ENCODE results near the gene SV2B. TPM values are rescaled to one million over a fixed set of nuclear protein-coding genes. Genes with fewer than 3 reads are reported as not detected.

The SV2B gene
- polyA plus RNA-seq, 1 donor (not counting 4 experiments of a cell fraction or from before 2014, with no cell fraction given) = 0.04 TPM

- no peak for TF ChIP-seq EZH2 (IDR thresholded peaks at IDR 0.05; ENCODE audit: low read length)
- TF ChIP-seq CTCF (optimal IDR thresholded peaks at IDR 0.05 in 1 of 3, IDR thresholded peaks at IDR 0.05 in 1 of 3, conservative IDR thresholded peaks at IDR 0.05 in 1 of 3; ENCODE audit: extremely low read depth in 1 of 3, insufficient read depth in 2 of 3, low read length in 3 of 3) = no peak
- Histone ChIP-seq H4K20me1 (ENCODE audit: control insufficient read depth, extremely low read depth, insufficient read depth, low read length) (no peaks in the 10 kb centered on the region), H3K9me3 (ENCODE audit: control insufficient read depth, low read depth, low read length) (no peaks in the 10 kb centered on the region), H3K4me1 (ENCODE audit: control insufficient read depth, extremely low read depth, insufficient read depth, low read length) (no peaks in the 10 kb centered on the region), H3K9ac (ENCODE audit: control insufficient read depth, extremely low read depth, insufficient read depth, low read length) (no peak overlapping the region), H3K9me1 (ENCODE audit: control insufficient read depth, extremely low read depth, insufficient read depth, low read length) (no peaks in the 10 kb centered on the region), H3K27ac (ENCODE audit: control insufficient read depth, insufficient read depth, low read length) (no peak overlapping the region), H3K4me3 (ENCODE audit: control insufficient read depth in 2 of 3, extremely low read depth in 1 of 3, insufficient read depth in 2 of 3, low read depth in 1 of 3, low read length in 3 of 3) (no peak overlapping the region), H3K36me3 (ENCODE audit: control insufficient read depth in 2 of 2, extremely low read depth in 1 of 2, insufficient read depth in 2 of 2, low read length in 2 of 2) (no peaks in the 10 kb centered on the region), H3K27me3 (ENCODE audit: control insufficient read depth, extremely low read depth, insufficient read depth, low read length) (no peaks in the 10 kb centered on the region), H2AFZ (ENCODE audit: control insufficient read depth, low read length) (no peak overlapping the region), H3K4me2 (ENCODE audit: control insufficient read depth, extremely low read depth, insufficient read depth, low read depth, low read length) (no peak overlapping the region), H3K79me2 (ENCODE audit: control insufficient read depth, insufficient read depth, low read length) (no peaks in the 10 kb centered on the region)
- FAIRE-seq (no peak), DNase-seq (ENCODE audit: low read depth, low spot score) (no peak)
- dilution Hi-C loops (cut with MboI; ENCODE audit: extremely low pct_ligation_motif_present, low sequenced_read_pairs) = no loop called here
Measured at GRCh38 chr15:91153954-91154353, 53.9 kb downstream of the SV2B start.

GRCh38 chr15:91156175-91156726 lies 56.2 kb downstream of the SV2B start:
- Histone ChIP-seq H3K9me1 (ENCODE audit: control insufficient read depth, extremely low read depth, insufficient read depth, low read length) (no peaks in the 10 kb centered on the region), H3K79me2 (ENCODE audit: control insufficient read depth, insufficient read depth, low read length) (no peaks in the 10 kb centered on the region), H3K4me3 (ENCODE audit: control insufficient read depth in 2 of 3, extremely low read depth in 1 of 3, insufficient read depth in 2 of 3, low read depth in 1 of 3, low read length in 3 of 3) (no peak overlapping the region), H2AFZ (ENCODE audit: control insufficient read depth, low read length) (no peak overlapping the region), H3K4me1 (ENCODE audit: control insufficient read depth, extremely low read depth, insufficient read depth, low read length) (no peaks in the 10 kb centered on the region), H4K20me1 (ENCODE audit: control insufficient read depth, extremely low read depth, insufficient read depth, low read length) (no peaks in the 10 kb centered on the region), H3K9me3 (ENCODE audit: control insufficient read depth, low read depth, low read length) (no peaks in the 10 kb centered on the region), H3K4me2 (ENCODE audit: control insufficient read depth, extremely low read depth, insufficient read depth, low read depth, low read length) (no peak overlapping the region), H3K27ac (ENCODE audit: control insufficient read depth, insufficient read depth, low read length) (no peak overlapping the region), H3K27me3 (ENCODE audit: control insufficient read depth, extremely low read depth, insufficient read depth, low read length) (no peaks in the 10 kb centered on the region), H3K9ac (ENCODE audit: control insufficient read depth, extremely low read depth, insufficient read depth, low read length) (no peak overlapping the region), H3K36me3 (ENCODE audit: control insufficient read depth in 2 of 2, extremely low read depth in 1 of 2, insufficient read depth in 2 of 2, low read length in 2 of 2) (no peaks in the 10 kb centered on the region)
- TF ChIP-seq CTCF (optimal IDR thresholded peaks at IDR 0.05 in 1 of 3, IDR thresholded peaks at IDR 0.05 in 1 of 3, conservative IDR thresholded peaks at IDR 0.05 in 1 of 3; ENCODE audit: extremely low read depth in 1 of 3, insufficient read depth in 2 of 3, low read length in 3 of 3) = no peak
- no peak for TF ChIP-seq EZH2 (IDR thresholded peaks at IDR 0.05; ENCODE audit: low read length)
- FAIRE-seq (no peak), DNase-seq (ENCODE audit: low read depth, low spot score) (no peak)
- dilution Hi-C loops (cut with MboI; ENCODE audit: extremely low pct_ligation_motif_present, low sequenced_read_pairs) = no loop called here
